Psoas muscle (tissue), 8 donors: ENCODE results near the gene LRP1B. TPM values are rescaled to one million over a fixed set of nuclear protein-coding genes. Genes with fewer than 3 reads are reported as not detected.

Source experiments
- ATAC-seq, 4 donors: fragments of 200-7000 bp; cut with Tn5 transposase; one replicate each; pipeline ENCODE4 v1.9.1; 2020; ENCODE audit warnings: moderate library complexity in 3 of 4, mild to moderate bottlenecking in 2 of 4
- DNase-seq, 2 donors: peaks; one replicate each; pipeline ENCODE4 v3.0.0-alpha.2; 2020
- H3K27ac ChIP-seq: fragments of 200-600 bp; one replicate; pipeline ENCODE4 v1.8.0; 2022
- H3K27me3 ChIP-seq, 3 donors: fragments of 200-600 bp in 1 of 3; one replicate each; pipeline versions ENCODE4 v1.6.1 to v1.8.0; 2013 to 2022; ENCODE audit warnings: low read length in 2 of 3, mild to moderate bottlenecking in 2 of 3, moderate library complexity in 1 of 3; ENCODE audit not compliant: insufficient read depth in 3 of 3
- H3K36me3 ChIP-seq, 2 donors: fragments of 200-600 bp in 1 of 2; one replicate each; pipeline versions ENCODE4 v1.6.1 to v1.8.0; 2013 to 2022; ENCODE audit warnings: low read depth in 1 of 2, mild to moderate bottlenecking in 1 of 2, moderate library complexity in 1 of 2; ENCODE audit not compliant: insufficient read depth in 1 of 2
- H3K4me1 ChIP-seq: fragments of 200-600 bp; one replicate; pipeline ENCODE4 v1.8.0; 2022
- H3K4me3 ChIP-seq: fragments of 200-600 bp; one replicate; pipeline ENCODE4 v1.8.0; 2022; ENCODE audit warnings: mild to moderate bottlenecking
- H3K9me3 ChIP-seq: fragments of 200-600 bp; one replicate; pipeline ENCODE4 v1.8.0; 2022
- WGBS, 3 donors: extraction: QIAGEN DNeasy Blood & Tissue Kit; methylation state at CpG; one replicate each; pipeline versions ENCODE4 v1.1.6 to v1.1.7; 2013; 5-methylcytosine and 5-hydroxymethylcytosine counted together
- intact Hi-C, 2 donors: fragments of 100-400 bp; cut with DNase I; formaldehyde crosslinking; loops; one replicate each; pipeline versions ENCODE4 v1.11.0 to v1.14.2; 2022
- polyA plus RNA-seq, 3 donors: library from polyadenylated mRNA; stranded (reverse); fragments of 200-250 nt; gene quantifications; one replicate each; pipeline ENCODE4 v1.2.3, GENCODE V29; 2013
- total RNA-seq, 4 donors: library from RNA; stranded (reverse); fragmentation: NEBNext Ultra II Directional in 2 of 4; extraction: Animal tissue kit (Norgen Biotek cat#: 25700) in 2 of 4; gene quantifications; one replicate each; pipeline versions ENCODE4 v1.2.1 to v1.2.4, GENCODE V29; 2021 to 2023
- TF ChIP-seq, protein P1 (sequence below): fragments of 200-600 bp; IDR thresholded peaks from one replicate; pipeline ENCODE4 v1.8.0; 2022; ENCODE audit warnings: antibody characterized with exemption
- donor health status: healthy with polysubstance abuse.
- donor health status: DM: no; HTN: no; CAD: no; lungs with moderate emphysema.
- donor health status: Bipolar disorder and iron deficiency.
- donor health status: healthy.
- donor health status: DM: yes; HTN: yes; CAD: no.
- donor health status: DM: no; HTN: no; CAD: no.
- donor health status: DM: no; HTN: no; CAD: no.
- donor health status: DM: yes; HTN: yes; CAD: no.

LRP1B gene
- total and polyA plus RNA-seq, 7 donors: 0.33 to 3.3 (median 0.95) TPM

GRCh38 chr2:140835079-140835478 is 1295.7 kb downstream of the LRP1B start:
- Histone ChIP-seq H3K27me3 (no peaks in the 10 kb centered on the region), H3K27ac (no peak overlapping the region), H3K36me3 (no peaks in the 10 kb centered on the region), H3K4me3 (no peak overlapping the region), H3K9me3 (no peaks in the 10 kb centered on the region), H3K4me1 (no peaks in the 10 kb centered on the region)
- intact Hi-C loops: no loop called here
- TF ChIP-seq, protein P1, sequence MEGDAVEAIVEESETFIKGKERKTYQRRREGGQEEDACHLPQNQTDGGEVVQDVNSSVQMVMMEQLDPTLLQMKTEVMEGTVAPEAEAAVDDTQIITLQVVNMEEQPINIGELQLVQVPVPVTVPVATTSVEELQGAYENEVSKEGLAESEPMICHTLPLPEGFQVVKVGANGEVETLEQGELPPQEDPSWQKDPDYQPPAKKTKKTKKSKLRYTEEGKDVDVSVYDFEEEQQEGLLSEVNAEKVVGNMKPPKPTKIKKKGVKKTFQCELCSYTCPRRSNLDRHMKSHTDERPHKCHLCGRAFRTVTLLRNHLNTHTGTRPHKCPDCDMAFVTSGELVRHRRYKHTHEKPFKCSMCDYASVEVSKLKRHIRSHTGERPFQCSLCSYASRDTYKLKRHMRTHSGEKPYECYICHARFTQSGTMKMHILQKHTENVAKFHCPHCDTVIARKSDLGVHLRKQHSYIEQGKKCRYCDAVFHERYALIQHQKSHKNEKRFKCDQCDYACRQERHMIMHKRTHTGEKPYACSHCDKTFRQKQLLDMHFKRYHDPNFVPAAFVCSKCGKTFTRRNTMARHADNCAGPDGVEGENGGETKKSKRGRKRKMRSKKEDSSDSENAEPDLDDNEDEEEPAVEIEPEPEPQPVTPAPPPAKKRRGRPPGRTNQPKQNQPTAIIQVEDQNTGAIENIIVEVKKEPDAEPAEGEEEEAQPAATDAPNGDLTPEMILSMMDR: no peak
- DNase-seq (no peak), ATAC-seq (no peak)
- WGBS, 3 donors: 67 to 73% (median 72%) methylated on average over 7 of the region's 7 CpGs

GRCh38 chr2:140814141-140814540 is 1316.7 kb downstream of the LRP1B start:
- intact Hi-C loops: no loop called here
- Histone ChIP-seq H3K36me3 (no peaks in the 10 kb centered on the region), H3K4me1 (no peaks in the 10 kb centered on the region), H3K4me3 (no peak overlapping the region), H3K9me3 (no peaks in the 10 kb centered on the region), H3K27ac (no peak overlapping the region), H3K27me3 (no peaks in the 10 kb centered on the region)
- TF ChIP-seq, protein P1: no peak
- ATAC-seq (no peak), DNase-seq (no peak)
- WGBS, 3 donors: 43 to 51% (median 49%) methylated on average over 3 of the region's 3 CpGs

DNA sequence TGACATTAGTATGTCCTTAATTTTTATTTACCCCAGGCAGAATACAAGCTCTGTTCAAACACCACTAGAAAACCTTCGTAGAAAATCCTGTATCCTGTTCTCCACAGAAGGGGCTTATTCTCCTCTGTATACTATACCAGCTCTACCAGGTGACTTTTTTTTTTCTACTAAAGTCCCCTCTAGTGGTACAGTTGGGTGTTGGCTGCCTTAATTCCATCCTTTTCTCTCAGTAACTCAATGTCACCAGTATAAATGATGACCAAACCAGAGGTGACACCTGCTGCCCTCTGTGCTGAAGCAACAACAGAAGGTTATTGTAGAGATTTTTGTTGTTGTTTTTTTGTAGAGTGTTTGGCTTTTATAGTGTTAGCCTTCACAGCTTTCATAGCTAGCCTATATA is 1322.0 kb downstream of the LRP1B start:
- Histone ChIP-seq H3K9me3 (no peaks in the 10 kb centered on the region), H3K4me3 (no peak overlapping the region), H3K27me3 (no peaks in the 10 kb centered on the region), H3K36me3 (no peaks in the 10 kb centered on the region), H3K4me1 (no peaks in the 10 kb centered on the region), H3K27ac (no peak overlapping the region)
- TF ChIP-seq, protein P1: no peak
- 83 to 90% (median 84%) methylated on average over 1 of the region's 1 CpG for WGBS, 3 donors
- intact Hi-C loops: no loop called here
- ATAC-seq (no peak), DNase-seq (no peak)

- Histone ChIP-seq H3K36me3 (no peaks in the 10 kb centered on the region), H3K9me3 (no peaks in the 10 kb centered on the region), H3K27me3 (no peaks in the 10 kb centered on the region), H3K27ac (no peak overlapping the region), H3K4me1 (no peaks in the 10 kb centered on the region), H3K4me3 (no peak overlapping the region)
- intact Hi-C loops: no loop called here
- DNase-seq: no peak
- no peak for ATAC-seq
- TF ChIP-seq, protein P1: no peak
- 58 to 79% (median 71%) methylated on average over 1 of the region's 1 CpG for WGBS, 3 donors
These were observed 1322.6 kb downstream of the LRP1B start for GRCh38 chr2:140808211-140808610.

- intact Hi-C loops: no loop called here
- ATAC-seq: no peak
- no peak overlapping the region for H3K27ac ChIP-seq
- no peak overlapping the region for H3K4me3 ChIP-seq
- no peak for DNase-seq
- H3K9me3 ChIP-seq: no peaks in the 10 kb centered on the region
- TF ChIP-seq, protein P1: no peak
- no peaks in the 10 kb centered on the region for H3K4me1 ChIP-seq
- H3K36me3 ChIP-seq: no peaks in the 10 kb centered on the region
- no peaks in the 10 kb centered on the region for H3K27me3 ChIP-seq
- 35 to 46% (median 36%) methylated on average over 1 of the region's 1 CpG for WGBS, 3 donors
These were observed 1326.0 kb downstream of the LRP1B start for GRCh38 chr2:140804700-140805260.
